H9 (cell line): Measurements from ENCODE around the gene BMPR2. TPM values are rescaled to one million over a fixed set of nuclear protein-coding genes. Genes with fewer than 3 reads are reported as not detected.

ENCODE experiments used
- DNase-seq: peaks from one replicate; pipeline ENCODE4 v3.0.0-alpha.2; 2017
- H2AFZ ChIP-seq: one replicate; pipeline ENCODE4 v1.6.1; 2013; ENCODE audit warnings: mild to moderate bottlenecking, low read length, control low read depth, moderate library complexity
- H2AK5ac ChIP-seq: 2 replicates; pipeline ENCODE4 v1.6.1; 2013; ENCODE audit warnings: low read length, control low read depth, mixed read lengths; ENCODE audit not compliant: insufficient read length
- H2BK120ac ChIP-seq: one replicate; pipeline ENCODE4 v1.6.1; 2013; ENCODE audit warnings: low read depth, mild to moderate bottlenecking, low read length, control low read depth, inconsistent platforms; ENCODE audit not compliant: poor library complexity, severe bottlenecking
- H2BK12ac ChIP-seq: 2 replicates; pipeline ENCODE4 v1.6.1; 2013; ENCODE audit warnings: low read length, control low read depth, mixed read lengths, low read depth; ENCODE audit not compliant: insufficient read length
- H2BK15ac ChIP-seq: 2 replicates; pipeline ENCODE4 v1.6.1; 2013; ENCODE audit warnings: low read depth, low read length, control low read depth
- H2BK20ac ChIP-seq: one replicate; pipeline ENCODE4 v1.6.1; 2013; ENCODE audit warnings: low read depth, mild to moderate bottlenecking, low read length, control low read depth, inconsistent platforms; ENCODE audit not compliant: poor library complexity, severe bottlenecking
- H2BK5ac ChIP-seq: 2 replicates; pipeline ENCODE4 v1.6.1; 2013; ENCODE audit warnings: low read length, control low read depth, mixed read lengths; ENCODE audit not compliant: insufficient read length
- H3K14ac ChIP-seq: 2 replicates; pipeline ENCODE4 v1.6.1; 2013; ENCODE audit warnings: low read length, control low read depth; ENCODE audit not compliant: insufficient read depth
- H3K18ac ChIP-seq: 2 replicates; pipeline ENCODE4 v1.6.1; 2013; ENCODE audit warnings: low read depth, mild to moderate bottlenecking, mixed read lengths, low read length, control low read depth; ENCODE audit not compliant: insufficient read length
- H3K23ac ChIP-seq: 2 replicates; pipeline ENCODE4 v1.6.1; 2013; ENCODE audit warnings: low read length, control low read depth, mixed read lengths, low read depth; ENCODE audit not compliant: insufficient read length
- H3K23me2 ChIP-seq: 2 replicates; pipeline ENCODE4 v1.6.1; 2013; ENCODE audit warnings: low read depth, mild to moderate bottlenecking, mixed read lengths, low read length, control low read depth; ENCODE audit not compliant: insufficient read length, poor library complexity, severe bottlenecking
- H3K27ac ChIP-seq: 2 replicates; pipeline ENCODE4 v1.5.1; 2013; ENCODE audit warnings: low read length, control low read depth, mixed read lengths, low read depth; ENCODE audit not compliant: insufficient read length
- H3K27me3 ChIP-seq: 2 replicates; pipeline ENCODE4 v1.6.1; 2013; ENCODE audit warnings: low read length, control low read depth, inconsistent platforms; ENCODE audit not compliant: insufficient read depth
- H3K4ac ChIP-seq: 2 replicates; pipeline ENCODE4 v1.6.1; 2013; ENCODE audit warnings: low read depth, mild to moderate bottlenecking, control low read depth, inconsistent platforms, low read length, moderate library complexity
- H3K4me1 ChIP-seq: 2 replicates; pipeline ENCODE4 v1.6.1; 2013; ENCODE audit warnings: low read length, control low read depth, inconsistent platforms; ENCODE audit not compliant: insufficient read depth
- H3K4me2 ChIP-seq: 2 replicates; pipeline ENCODE4 v1.6.1; 2013; ENCODE audit warnings: low read length, control low read depth, mixed read lengths; ENCODE audit not compliant: insufficient read length, insufficient read depth
- H3K56ac ChIP-seq: 2 replicates; pipeline ENCODE4 v1.6.1; 2013; ENCODE audit warnings: low read depth, mild to moderate bottlenecking, mixed read lengths, low read length, control low read depth; ENCODE audit not compliant: insufficient read length
- H3K79me1 ChIP-seq: 2 replicates; pipeline ENCODE4 v1.6.1; 2013; ENCODE audit warnings: low read depth, mild to moderate bottlenecking, moderate library complexity, low read length, control low read depth, inconsistent platforms; ENCODE audit not compliant: insufficient read depth, poor library complexity, severe bottlenecking
- H3K79me2 ChIP-seq: 2 replicates; pipeline ENCODE4 v1.6.1; 2013; ENCODE audit warnings: low read length, control low read depth, inconsistent platforms; ENCODE audit not compliant: insufficient read depth
- H3K9ac ChIP-seq: 2 replicates; pipeline ENCODE4 v1.6.1; 2013; ENCODE audit warnings: low read length, control low read depth, mixed read lengths; ENCODE audit not compliant: insufficient read length; ENCODE audit errors: extremely low read depth
- H3K9me3 ChIP-seq: one replicate; pipeline ENCODE4 v1.6.1; 2013; ENCODE audit warnings: low read depth, low read length, inconsistent platforms; ENCODE audit not compliant: control insufficient read depth
- H3T11ph ChIP-seq: one replicate; pipeline ENCODE4 v1.6.1; 2013; ENCODE audit warnings: mild to moderate bottlenecking, low read length, control low read depth, inconsistent platforms
- H4K20me1 ChIP-seq: one replicate; pipeline ENCODE4 v1.6.1; 2013; ENCODE audit not compliant: control insufficient read depth, insufficient read length, insufficient read depth
- H4K5ac ChIP-seq: 2 replicates; pipeline ENCODE4 v1.6.1; 2013; ENCODE audit warnings: low read depth, mild to moderate bottlenecking, mixed read lengths, low read length, control low read depth; ENCODE audit not compliant: insufficient read length
- H4K8ac ChIP-seq: replicated peaks from 2 replicates; pipeline ENCODE4 v1.6.1; 2013; ENCODE audit warnings: low read length, control low read depth, mixed read lengths, low read depth; ENCODE audit not compliant: insufficient read length
- H4K91ac ChIP-seq: 2 replicates; pipeline ENCODE4 v1.6.1; 2013; ENCODE audit warnings: low read depth, mild to moderate bottlenecking, moderate library complexity, mixed read lengths, low read length, control low read depth; ENCODE audit not compliant: insufficient read length
- H3K27ac Mint-ChIP-seq, 3 experiments: 2 replicates in 2 of 3; 3 replicates in 1 of 3; pipeline ENCODE4 v1.8.0; 2020 to 2021; ENCODE audit warnings: mixed read lengths in 3 of 3, mild to moderate bottlenecking in 1 of 3, moderate library complexity in 1 of 3
- H3K27me3 Mint-ChIP-seq: 2 replicates; pipeline ENCODE4 v1.8.0; 2021; ENCODE audit warnings: low read depth, mild to moderate bottlenecking, moderate library complexity, mixed read lengths
- H3K36me3 Mint-ChIP-seq, 3 experiments: 2 replicates in 2 of 3; 3 replicates in 1 of 3; pipeline ENCODE4 v1.8.0; 2020 to 2021; ENCODE audit warnings: low read depth in 3 of 3, mixed read lengths in 3 of 3; ENCODE audit not compliant: insufficient read depth in 1 of 3
- H3K4me1 Mint-ChIP-seq, 2 experiments: 2 replicates each; pipeline ENCODE4 v1.8.0; 2020; ENCODE audit warnings: mixed read lengths in 2 of 2
- H3K4me3 Mint-ChIP-seq, 2 experiments: 2 replicates in 1 of 2; 3 replicates in 1 of 2; pipeline ENCODE4 v1.8.0; 2020 to 2021; ENCODE audit warnings: mild to moderate bottlenecking in 2 of 2, mixed read lengths in 2 of 2, moderate library complexity in 1 of 2
- H3K9me3 Mint-ChIP-seq, 2 experiments: 2 replicates in 1 of 2; 3 replicates in 1 of 2; pipeline ENCODE4 v1.8.0; 2020; ENCODE audit warnings: mild to moderate bottlenecking in 2 of 2, mixed read lengths in 2 of 2, moderate library complexity in 1 of 2
- WGBS: extraction: QIAGEN DNeasy Blood & Tissue Kit; methylation state at CpG from one replicate; pipeline ENCODE4 v1.1.7; 2013; ENCODE audit warnings: missing lambda C conversion rate, low lambda C conversion rate, mixed read lengths; ENCODE audit not compliant: insufficient read length; ENCODE audit errors: extremely low coverage; 5-methylcytosine and 5-hydroxymethylcytosine counted together
- total RNA-seq: library from RNA; stranded (reverse); gene quantifications from 2 replicates; pipeline ENCODE4 v1.2.1, GENCODE V29; 2021
- TF ChIP-seq, protein P1 (sequence below): fragments of 200-600 bp; sonication (generic); conservative IDR thresholded peaks from 3 replicates; pipeline ENCODE4 v1.8.0; 2021; ENCODE audit warnings: antibody characterized with exemption, mild to moderate bottlenecking

The BMPR2 gene
- total RNA-seq, 1 experiment from 2014 or later = 17.3 TPM

DNA sequence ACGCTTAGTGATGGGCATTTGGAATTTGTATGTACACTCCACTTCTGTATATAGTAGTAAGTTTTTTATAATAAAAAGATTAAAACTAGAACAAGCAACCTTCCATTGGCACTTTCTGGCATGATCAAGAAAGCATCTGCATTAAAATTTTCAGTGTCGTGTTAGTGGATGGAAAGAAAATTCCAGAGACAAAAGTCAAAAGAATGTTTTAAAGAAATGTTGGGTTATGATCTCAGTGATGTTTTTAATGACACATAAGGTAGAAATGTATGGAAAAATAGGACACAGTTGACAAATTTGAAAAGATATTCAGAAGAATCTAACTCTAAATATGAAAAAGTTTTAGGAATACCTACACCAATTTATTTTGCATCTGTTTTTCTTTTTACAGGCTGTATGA lies 132.6 kb downstream of the BMPR2 start:
- H4K20me1 ChIP-seq = no peaks in the 10 kb centered on the region
- H3K4me1 Mint-ChIP-seq = no peaks in the 10 kb centered on the region
- H3K9me3 Mint-ChIP-seq = no peaks in the 10 kb centered on the region
- no peak overlapping the region for H4K8ac ChIP-seq
- no peak overlapping the region for H3K9ac ChIP-seq
- H3K14ac ChIP-seq = no peak overlapping the region
- H3K27ac Mint-ChIP-seq = no peak overlapping the region
- H2BK5ac ChIP-seq = no peak overlapping the region
- H3K36me3 Mint-ChIP-seq = peaks cover 7 to 8% (median 7%) of the 10 kb centered on the region in 3 experiments
- WGBS = no CpG with 5 or more reads among the region's 2 CpGs
- H4K91ac ChIP-seq = no peak overlapping the region
- H2BK12ac ChIP-seq = no peak overlapping the region
- H2BK120ac ChIP-seq = no peak overlapping the region
- no peak overlapping the region for H3K23ac ChIP-seq
- no peak overlapping the region for H3K56ac ChIP-seq
- no peak overlapping the region for H3K27ac ChIP-seq
- no peak overlapping the region for H2BK15ac ChIP-seq
- no peaks in the 10 kb centered on the region for H3K4me1 ChIP-seq
- no peak overlapping the region for H3T11ph ChIP-seq
- no peaks in the 10 kb centered on the region for H3K79me1 ChIP-seq
- no peaks in the 10 kb centered on the region for H3K27me3 Mint-ChIP-seq
- no peaks in the 10 kb centered on the region for H3K23me2 ChIP-seq
- no peak overlapping the region for H3K18ac ChIP-seq
- no peak overlapping the region for H3K4me3 Mint-ChIP-seq
- no peak for DNase-seq
- H2AK5ac ChIP-seq = no peak overlapping the region
- H3K4me2 ChIP-seq = no peak overlapping the region
- no peak overlapping the region for H4K5ac ChIP-seq
- H3K79me2 ChIP-seq = no peaks in the 10 kb centered on the region
- no peak overlapping the region for H2AFZ ChIP-seq
- H3K9me3 ChIP-seq = no peaks in the 10 kb centered on the region
- no peaks in the 10 kb centered on the region for H3K27me3 ChIP-seq
- TF ChIP-seq, protein P1, sequence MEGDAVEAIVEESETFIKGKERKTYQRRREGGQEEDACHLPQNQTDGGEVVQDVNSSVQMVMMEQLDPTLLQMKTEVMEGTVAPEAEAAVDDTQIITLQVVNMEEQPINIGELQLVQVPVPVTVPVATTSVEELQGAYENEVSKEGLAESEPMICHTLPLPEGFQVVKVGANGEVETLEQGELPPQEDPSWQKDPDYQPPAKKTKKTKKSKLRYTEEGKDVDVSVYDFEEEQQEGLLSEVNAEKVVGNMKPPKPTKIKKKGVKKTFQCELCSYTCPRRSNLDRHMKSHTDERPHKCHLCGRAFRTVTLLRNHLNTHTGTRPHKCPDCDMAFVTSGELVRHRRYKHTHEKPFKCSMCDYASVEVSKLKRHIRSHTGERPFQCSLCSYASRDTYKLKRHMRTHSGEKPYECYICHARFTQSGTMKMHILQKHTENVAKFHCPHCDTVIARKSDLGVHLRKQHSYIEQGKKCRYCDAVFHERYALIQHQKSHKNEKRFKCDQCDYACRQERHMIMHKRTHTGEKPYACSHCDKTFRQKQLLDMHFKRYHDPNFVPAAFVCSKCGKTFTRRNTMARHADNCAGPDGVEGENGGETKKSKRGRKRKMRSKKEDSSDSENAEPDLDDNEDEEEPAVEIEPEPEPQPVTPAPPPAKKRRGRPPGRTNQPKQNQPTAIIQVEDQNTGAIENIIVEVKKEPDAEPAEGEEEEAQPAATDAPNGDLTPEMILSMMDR = no peak
- H2BK20ac ChIP-seq = no peak overlapping the region
- no peak overlapping the region for H3K4ac ChIP-seq
